Measurements from ENCODE around the gene SLC24A1. TPM values are rescaled to one million over a fixed set of nuclear protein-coding genes. Genes with fewer than 3 reads are reported as not detected.

SLC24A1 gene
- total RNA-seq, result 1 to 10 TPM; 2.9 to 6.6 TPM

GRCh38 chr15:65621638-65622037, at the start of gene SLC24A1:
SLC24A1 (plus strand) TSS chr15:65621938; CDS start chr15:65624081, 2,143 bp downstream.
- H3K27me3 Mint-ChIP-seq, result no peaks in the 10 kb centered on the region

GRCh38 chr15:65571971-65572370, 49.8 kb upstream of the SLC24A1 start:
- H3K4me1 Mint-ChIP-seq (ENCODE audit: low read depth in 2 of 2), result no peaks in the 10 kb centered on the region
- H3K9me3 Mint-ChIP-seq, result no peaks in the 10 kb centered on the region
- H3K36me3 Mint-ChIP-seq, result peaks cover 10% of the 10 kb centered on the region
- ATAC-seq, result no peak
- H3K27me3 Mint-ChIP-seq, result no peaks in the 10 kb centered on the region
- no peak overlapping the region for H3K27ac Mint-ChIP-seq
- no peak for DNase-seq (ENCODE audit: low spot score)
- no peak overlapping the region for H3K4me3 Mint-ChIP-seq

More at GRCh38 chr15:65621638-65622037, at the start of gene SLC24A1:
- Mint-ChIP-seq H3K9me3 (no peaks in the 10 kb centered on the region), H3K4me1 (ENCODE audit: low read depth in 2 of 2) (peaks cover 0 to 5% of the 10 kb centered on the region in 2 donors), H3K4me3 (no peak within 1 kb of the TSS), H3K36me3 (no peaks in the 10 kb centered on the region), H3K27ac (peak within 1 kb of the TSS in 1 of 2 donors; percentile 1)
- DNase-seq (ENCODE audit: low spot score) (no peak), ATAC-seq (no peak)

GRCh38 chr15:65576664-65577063, 45.1 kb upstream of the SLC24A1 start:
- H3K4me3 Mint-ChIP-seq, result no peak overlapping the region
- H3K9me3 Mint-ChIP-seq, result no peaks in the 10 kb centered on the region
- H3K27ac Mint-ChIP-seq, result no peak overlapping the region
- peaks cover 21% of the 10 kb centered on the region for H3K36me3 Mint-ChIP-seq
- ATAC-seq (no peak), DNase-seq (ENCODE audit: low spot score) (no peak)
- H3K4me1 Mint-ChIP-seq (ENCODE audit: low read depth in 2 of 2), result no peaks in the 10 kb centered on the region
- no peaks in the 10 kb centered on the region for H3K27me3 Mint-ChIP-seq

GRCh38 chr15:65577129-65577996, 44.4 kb upstream of the SLC24A1 start:
- no peak overlapping the region for H3K4me3 Mint-ChIP-seq
- H3K36me3 Mint-ChIP-seq, result peaks cover 27% of the 10 kb centered on the region
- peaks cover 0 to 3% of the 10 kb centered on the region in 2 donors for H3K4me1 Mint-ChIP-seq (ENCODE audit: low read depth in 2 of 2)
- ATAC-seq (no peak), DNase-seq (ENCODE audit: low spot score) (no peak)
- H3K9me3 Mint-ChIP-seq, result no peaks in the 10 kb centered on the region
- no peaks in the 10 kb centered on the region for H3K27me3 Mint-ChIP-seq
- no peak overlapping the region for H3K27ac Mint-ChIP-seq

- Mint-ChIP-seq H3K4me1 (ENCODE audit: low read depth in 2 of 2) (peaks cover 9 to 12% of the 10 kb centered on the region in 2 donors), H3K4me3 (no peak overlapping the region), H3K9me3 (no peaks in the 10 kb centered on the region), H3K36me3 (peaks cover 30% of the 10 kb centered on the region), H3K27ac (no peak overlapping the region), H3K27me3 (no peaks in the 10 kb centered on the region)
- DNase-seq (ENCODE audit: low spot score) (no peak), ATAC-seq (no peak)
Observed at GRCh38 chr15:65578904-65579728, 42.6 kb upstream of the SLC24A1 start.

GRCh38 chr15:65579762-65580161, 42.0 kb upstream of the SLC24A1 start:
- H3K36me3 Mint-ChIP-seq, result peaks cover 30% of the 10 kb centered on the region
- no peaks in the 10 kb centered on the region for H3K9me3 Mint-ChIP-seq
- no peak overlapping the region for H3K4me3 Mint-ChIP-seq
- H3K4me1 Mint-ChIP-seq (ENCODE audit: low read depth in 2 of 2), result peaks cover 12 to 18% of the 10 kb centered on the region in 2 donors
- ATAC-seq (no peak), DNase-seq (ENCODE audit: low spot score) (no peak)
- H3K27ac Mint-ChIP-seq, result peak overlapping the region in 1 of 2 donors; percentile 8
- H3K27me3 Mint-ChIP-seq, result no peaks in the 10 kb centered on the region

GRCh38 chr15:65580287-65580686, 41.5 kb upstream of the SLC24A1 start:
- ATAC-seq, result no peak
- H3K36me3 Mint-ChIP-seq, result peaks cover 30% of the 10 kb centered on the region

GRCh38 chr15:65583701-65584100, 38.0 kb upstream of the SLC24A1 start:
- H3K27me3 Mint-ChIP-seq, result no peaks in the 10 kb centered on the region
- H3K9me3 Mint-ChIP-seq, result no peaks in the 10 kb centered on the region
- no peak for DNase-seq (ENCODE audit: low spot score)
- H3K4me1 Mint-ChIP-seq (ENCODE audit: low read depth in 2 of 2), result peaks cover 12 to 18% of the 10 kb centered on the region in 2 donors
- peaks cover 21% of the 10 kb centered on the region for H3K36me3 Mint-ChIP-seq
- peak overlapping the region; percentile 25 for H3K4me3 Mint-ChIP-seq
- H3K27ac Mint-ChIP-seq, result peak overlapping the region; percentile 43 to 61
- peak in 1 of 2 donors; percentile 72 for ATAC-seq

More at GRCh38 chr15:65580287-65580686, 41.5 kb upstream of the SLC24A1 start:
- Mint-ChIP-seq H3K27me3 (no peaks in the 10 kb centered on the region), H3K4me1 (ENCODE audit: low read depth in 2 of 2) (peaks cover 12 to 18% of the 10 kb centered on the region in 2 donors), H3K4me3 (no peak overlapping the region), H3K27ac (peak overlapping the region in 1 of 2 donors; percentile 8), H3K9me3 (no peaks in the 10 kb centered on the region)
- no peak for DNase-seq (ENCODE audit: low spot score)

- Mint-ChIP-seq H3K27ac (peak overlapping the region; percentile 43 to 61), H3K36me3 (peaks cover 21% of the 10 kb centered on the region), H3K4me3 (peak overlapping the region; percentile 36), H3K4me1 (ENCODE audit: low read depth in 2 of 2) (peaks cover 12 to 18% of the 10 kb centered on the region in 2 donors), H3K9me3 (no peaks in the 10 kb centered on the region), H3K27me3 (no peaks in the 10 kb centered on the region)
- ATAC-seq, result no peak
- no peak for DNase-seq (ENCODE audit: low spot score)
Observed at GRCh38 chr15:65584241-65584640, 37.5 kb upstream of the SLC24A1 start.

- DNase-seq (ENCODE audit: low spot score), result no peak
- ATAC-seq, result no peak
- H3K27me3 Mint-ChIP-seq, result no peaks in the 10 kb centered on the region
- H3K36me3 Mint-ChIP-seq, result peaks cover 36% of the 10 kb centered on the region
- H3K9me3 Mint-ChIP-seq, result no peaks in the 10 kb centered on the region
- H3K27ac Mint-ChIP-seq, result no peak overlapping the region
- no peak overlapping the region for H3K4me3 Mint-ChIP-seq
- H3K4me1 Mint-ChIP-seq (ENCODE audit: low read depth in 2 of 2), result peaks cover 11 to 18% of the 10 kb centered on the region in 2 donors
Observed at GRCh38 chr15:65587094-65587493, 34.6 kb upstream of the SLC24A1 start.

GRCh38 chr15:65595960-65596359, 25.8 kb upstream of the SLC24A1 start:
- Mint-ChIP-seq H3K4me3 (no peak overlapping the region), H3K27me3 (no peaks in the 10 kb centered on the region), H3K27ac (no peak overlapping the region), H3K4me1 (ENCODE audit: low read depth in 2 of 2) (no peaks in the 10 kb centered on the region), H3K36me3 (peaks cover 23% of the 10 kb centered on the region), H3K9me3 (no peaks in the 10 kb centered on the region)
- DNase-seq (ENCODE audit: low spot score) (no peak), ATAC-seq (no peak)

- Mint-ChIP-seq H3K9me3 (no peaks in the 10 kb centered on the region), H3K36me3 (peaks cover 11% of the 10 kb centered on the region), H3K27ac (peak overlapping the region in 1 of 2 donors; percentile 11), H3K4me3 (no peak overlapping the region), H3K27me3 (no peaks in the 10 kb centered on the region), H3K4me1 (ENCODE audit: low read depth in 2 of 2) (no peaks in the 10 kb centered on the region)
- no peak for ATAC-seq
- DNase-seq (ENCODE audit: low spot score), result no peak
Observed at GRCh38 chr15:65598468-65598867, 23.3 kb upstream of the SLC24A1 start.

GRCh38 chr15:65599677-65600076, 22.1 kb upstream of the SLC24A1 start:
- H3K9me3 Mint-ChIP-seq, result no peaks in the 10 kb centered on the region
- no peak for ATAC-seq

GRCh38 chr15:65603134-65603533, 18.6 kb upstream of the SLC24A1 start:
- Mint-ChIP-seq H3K27ac (peak overlapping the region in 1 of 2 donors; percentile 21), H3K4me1 (ENCODE audit: low read depth in 2 of 2) (no peaks in the 10 kb centered on the region), H3K9me3 (no peaks in the 10 kb centered on the region), H3K27me3 (no peaks in the 10 kb centered on the region), H3K4me3 (no peak overlapping the region), H3K36me3 (peaks cover 6% of the 10 kb centered on the region)
- DNase-seq (ENCODE audit: low spot score) (no peak), ATAC-seq (no peak)

More at GRCh38 chr15:65599677-65600076, 22.1 kb upstream of the SLC24A1 start:
- no peaks in the 10 kb centered on the region for H3K4me1 Mint-ChIP-seq (ENCODE audit: low read depth in 2 of 2)
- H3K4me3 Mint-ChIP-seq, result no peak overlapping the region
- H3K36me3 Mint-ChIP-seq, result peaks cover 9% of the 10 kb centered on the region
- no peak for DNase-seq (ENCODE audit: low spot score)
- no peaks in the 10 kb centered on the region for H3K27me3 Mint-ChIP-seq
- no peak overlapping the region for H3K27ac Mint-ChIP-seq
